Natural killer cell (primary cell): Measurements from ENCODE around the gene ZNF770. TPM values are rescaled to one million over a fixed set of nuclear protein-coding genes. Genes with fewer than 3 reads are reported as not detected.
A peak's percentile ranks its signal among the peaks of the same experiment; 100 is the strongest.

Experiments used
- ATAC-seq, 3 donors: fragments of 150-1000 bp in 2 of 3; fragments of 200-7000 bp in 1 of 3; cut with Tn5 transposase; 1 replicate in 1 of 3; 2 replicates in 2 of 3; pipeline ENCODE4 v1.10.0; 2021; ENCODE audit warnings: mild to moderate bottlenecking in 2 of 3, moderate library complexity in 2 of 3
- DNase-seq, 2 donors: peaks; one replicate each; pipeline versions ENCODE4 v3.0.0 to v3.0.0-alpha.2; 2013 to 2021; ENCODE audit warnings: mixed read lengths in 1 of 2
- H3K27ac ChIP-seq: one replicate; pipeline ENCODE4 v1.5.1; 2013; ENCODE audit warnings: mild to moderate bottlenecking, low read length
- H3K27me3 ChIP-seq: one replicate; pipeline ENCODE4 v1.6.1; 2013; ENCODE audit warnings: low read length; ENCODE audit not compliant: control insufficient read depth, insufficient read depth
- H3K36me3 ChIP-seq: one replicate; pipeline ENCODE4 v1.6.1; 2013; ENCODE audit warnings: low read length; ENCODE audit not compliant: control insufficient read depth, insufficient read depth
- H3K4me1 ChIP-seq: one replicate; pipeline ENCODE4 v1.6.1; 2013; ENCODE audit warnings: low read length; ENCODE audit not compliant: control insufficient read depth, insufficient read depth
- H3K4me3 ChIP-seq: one replicate; pipeline ENCODE4 v1.5.1; 2013; ENCODE audit warnings: low read length
- H3K9me3 ChIP-seq: one replicate; pipeline ENCODE4 v1.6.1; 2013; ENCODE audit warnings: low read length; ENCODE audit not compliant: control insufficient read depth, insufficient read depth
- H3K27ac Mint-ChIP-seq, 2 donors: one replicate each; pipeline ENCODE4 v1.8.0; 2022; ENCODE audit warnings: mild to moderate bottlenecking in 2 of 2, mixed read lengths in 2 of 2, moderate library complexity in 1 of 2
- H3K27me3 Mint-ChIP-seq, 2 donors: one replicate each; pipeline ENCODE4 v1.8.0; 2022; ENCODE audit warnings: low read depth in 2 of 2, mixed read lengths in 2 of 2
- H3K36me3 Mint-ChIP-seq: one replicate; pipeline ENCODE4 v1.8.0; 2022; ENCODE audit warnings: mixed read lengths
- H3K4me1 Mint-ChIP-seq, 2 donors: one replicate each; pipeline ENCODE4 v1.8.0; 2022; ENCODE audit warnings: mixed read lengths in 2 of 2
- H3K4me3 Mint-ChIP-seq: one replicate; pipeline ENCODE4 v1.8.0; 2022; ENCODE audit warnings: mild to moderate bottlenecking, moderate library complexity, mixed read lengths
- H3K9me3 Mint-ChIP-seq, 2 donors: one replicate each; pipeline ENCODE4 v1.8.0; 2022; ENCODE audit warnings: mixed read lengths in 2 of 2
- WGBS: methylation state at CpG from one replicate; pipeline ENCODE4 v1.1.7; 2013; ENCODE audit warnings: missing lambda C conversion rate; ENCODE audit not compliant: insufficient coverage; 5-methylcytosine and 5-hydroxymethylcytosine counted together
- intact Hi-C: fragments of 100-400 bp; cut with micrococcal nuclease; formaldehyde crosslinking; loops from one replicate; pipeline ENCODE4 v1.14.2; 2022
- total RNA-seq, 4 donors: library from RNA; stranded (reverse); fragments of 120-200 nt in 1 of 4; gene quantifications; one replicate each; pipeline versions ENCODE4 v1.2.3 to v1.2.4, GENCODE V29; 2013 to 2022
- TF ChIP-seq, protein P1 (sequence below): fragments of 200-600 bp; IDR thresholded peaks from one replicate; pipeline ENCODE4 v1.8.0; 2022; ENCODE audit warnings: antibody characterized with exemption

Gene ZNF770
- total RNA-seq, 3 donors from 2014 or later (not counting 1 experiment from before 2014, with no cell fraction given): 26.4 to 35.3 (median 30.1) TPM

DNA sequence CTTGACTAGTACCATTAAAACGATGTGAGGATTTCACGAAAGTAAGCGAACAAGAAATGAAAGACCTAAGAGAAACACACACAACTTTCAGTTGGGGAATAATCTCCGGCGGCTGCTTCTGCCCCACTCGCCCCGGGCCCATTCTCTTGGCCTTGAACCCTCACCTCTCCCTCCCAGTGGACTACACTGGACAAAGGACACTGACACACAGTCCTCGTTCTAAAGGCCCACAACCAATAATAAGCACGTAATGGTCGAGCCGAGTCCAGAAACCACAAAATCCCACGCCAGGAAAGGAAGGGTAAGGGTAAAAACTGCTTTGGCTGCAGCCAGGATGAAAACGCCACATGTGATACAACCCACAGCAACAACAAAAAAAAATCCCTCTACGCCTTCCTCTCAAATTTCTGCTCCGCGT, 469 bp downstream of the ZNF770 start:
- Mint-ChIP-seq H3K36me3 (no peaks in the 10 kb centered on the region), H3K4me1 (peaks cover 15 to 30% of the 10 kb centered on the region in 2 donors), H3K9me3 (no peaks in the 10 kb centered on the region), H3K27me3 (peaks cover 0 to 4% of the 10 kb centered on the region in 2 donors), H3K4me3 (peak overlapping the region; percentile 95), H3K27ac (peak overlapping the region; percentile 95 to 98)
- Histone ChIP-seq H3K27me3 (no peaks in the 10 kb centered on the region), H3K4me3 (peak overlapping the region; percentile 80), H3K4me1 (peaks cover 16% of the 10 kb centered on the region), H3K36me3 (peaks cover 12% of the 10 kb centered on the region), H3K9me3 (no peaks in the 10 kb centered on the region), H3K27ac (peak overlapping the region; percentile 90)
- TF ChIP-seq, protein P1, sequence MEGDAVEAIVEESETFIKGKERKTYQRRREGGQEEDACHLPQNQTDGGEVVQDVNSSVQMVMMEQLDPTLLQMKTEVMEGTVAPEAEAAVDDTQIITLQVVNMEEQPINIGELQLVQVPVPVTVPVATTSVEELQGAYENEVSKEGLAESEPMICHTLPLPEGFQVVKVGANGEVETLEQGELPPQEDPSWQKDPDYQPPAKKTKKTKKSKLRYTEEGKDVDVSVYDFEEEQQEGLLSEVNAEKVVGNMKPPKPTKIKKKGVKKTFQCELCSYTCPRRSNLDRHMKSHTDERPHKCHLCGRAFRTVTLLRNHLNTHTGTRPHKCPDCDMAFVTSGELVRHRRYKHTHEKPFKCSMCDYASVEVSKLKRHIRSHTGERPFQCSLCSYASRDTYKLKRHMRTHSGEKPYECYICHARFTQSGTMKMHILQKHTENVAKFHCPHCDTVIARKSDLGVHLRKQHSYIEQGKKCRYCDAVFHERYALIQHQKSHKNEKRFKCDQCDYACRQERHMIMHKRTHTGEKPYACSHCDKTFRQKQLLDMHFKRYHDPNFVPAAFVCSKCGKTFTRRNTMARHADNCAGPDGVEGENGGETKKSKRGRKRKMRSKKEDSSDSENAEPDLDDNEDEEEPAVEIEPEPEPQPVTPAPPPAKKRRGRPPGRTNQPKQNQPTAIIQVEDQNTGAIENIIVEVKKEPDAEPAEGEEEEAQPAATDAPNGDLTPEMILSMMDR: no peak
- 0% methylated on average over 12 of the region's 16 CpGs for WGBS
- ATAC-seq: no peak
- intact Hi-C loops: loop anchor here (1.0 kb wide), 1 partner anchor 18 kb away; the partner anchor contains the start of gene AQR
- DNase-seq: no peak

DNA sequence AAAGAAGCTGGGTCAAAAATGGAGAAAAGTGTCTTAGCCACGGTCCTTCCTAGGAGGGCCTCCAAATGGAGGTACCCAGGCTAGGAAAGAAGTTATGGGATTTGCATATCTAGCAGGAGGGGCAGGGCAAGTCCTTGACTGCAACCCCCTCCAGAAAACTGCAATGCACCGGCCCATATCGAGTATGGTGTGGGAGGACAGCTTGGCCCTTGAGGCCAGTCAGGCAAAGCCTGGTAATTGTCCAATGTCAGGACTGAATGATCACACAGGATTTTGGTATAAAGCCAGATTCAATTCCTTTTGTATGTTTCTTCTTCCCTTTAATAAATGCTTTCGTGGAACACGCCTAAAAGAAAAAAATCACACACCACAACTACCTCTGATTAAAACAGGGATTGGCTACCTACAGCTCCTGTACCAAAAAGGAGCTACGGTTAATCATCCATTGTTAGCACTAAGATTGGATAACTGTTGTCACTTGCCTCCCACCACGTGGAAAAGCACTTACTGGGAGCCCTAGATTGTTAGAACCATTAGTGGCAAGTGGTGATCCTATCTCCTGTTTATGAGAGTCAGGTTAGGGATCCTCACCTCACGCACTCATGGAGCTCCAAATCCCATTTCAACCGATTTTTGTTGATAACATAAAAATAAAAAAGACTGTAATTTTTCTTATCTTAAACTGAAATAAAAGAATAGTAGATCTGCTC, 1.2 kb downstream of the ZNF770 start:
- no peaks in the 10 kb centered on the region for H3K9me3 Mint-ChIP-seq
- H3K4me1 ChIP-seq: peaks cover 16% of the 10 kb centered on the region
- peaks cover 15 to 30% of the 10 kb centered on the region in 2 donors for H3K4me1 Mint-ChIP-seq
- peaks cover 17% of the 10 kb centered on the region for H3K36me3 ChIP-seq
- WGBS: 54% methylated on average over 7 of the region's 9 CpGs
- no peak for DNase-seq
- peak overlapping the region; percentile 95 to 98 for H3K27ac Mint-ChIP-seq
- ATAC-seq: no peak
- intact Hi-C loops: loop anchor here (1.0 kb wide), 1 partner anchor 18 kb away; the partner anchor contains the start of gene AQR
- H3K9me3 ChIP-seq: no peaks in the 10 kb centered on the region
- peak overlapping the region; percentile 95 for H3K4me3 Mint-ChIP-seq
- H3K4me3 ChIP-seq: peak overlapping the region; percentile 80
- H3K36me3 Mint-ChIP-seq: no peaks in the 10 kb centered on the region
- H3K27me3 ChIP-seq: no peaks in the 10 kb centered on the region
- TF ChIP-seq, protein P1: no peak
- no peak overlapping the region for H3K27ac ChIP-seq
- no peaks in the 10 kb centered on the region for H3K27me3 Mint-ChIP-seq

DNA sequence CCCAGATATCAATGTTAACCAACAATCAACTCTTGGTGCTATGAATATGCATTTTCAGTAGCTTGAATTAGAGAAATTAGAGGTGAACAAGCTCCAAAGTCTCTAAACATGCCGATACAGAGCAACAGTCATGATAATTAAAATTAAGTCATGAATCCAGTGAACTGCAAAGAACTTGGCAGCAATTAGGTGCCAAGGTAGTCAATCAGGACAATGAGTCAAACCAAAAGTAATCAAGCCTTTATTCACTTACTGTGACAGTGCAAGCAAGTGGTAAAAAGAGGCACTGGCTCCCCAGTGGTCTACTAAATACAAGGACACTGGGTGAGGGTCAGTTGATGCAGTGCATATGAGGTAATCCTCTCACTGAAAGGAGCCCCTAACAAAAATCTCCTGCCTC, 1.8 kb downstream of the ZNF770 start:
- H3K36me3 Mint-ChIP-seq: no peaks in the 10 kb centered on the region
- Histone ChIP-seq H3K9me3 (no peaks in the 10 kb centered on the region), H3K36me3 (peaks cover 20% of the 10 kb centered on the region), H3K27me3 (no peaks in the 10 kb centered on the region), H3K27ac (no peak overlapping the region), H3K4me3 (no peak overlapping the region), H3K4me1 (peaks cover 16% of the 10 kb centered on the region)
- H3K9me3 Mint-ChIP-seq: no peaks in the 10 kb centered on the region
- peak overlapping the region; percentile 95 for H3K4me3 Mint-ChIP-seq
- intact Hi-C loops: no loop called here
- DNase-seq: no peak
- no peaks in the 10 kb centered on the region for H3K27me3 Mint-ChIP-seq
- TF ChIP-seq, protein P1: no peak
- ATAC-seq: no peak
- H3K27ac Mint-ChIP-seq: peak overlapping the region; percentile 95 to 98
- H3K4me1 Mint-ChIP-seq: peaks cover 18 to 30% of the 10 kb centered on the region in 2 donors
- 83% methylated on average over 1 of the region's 1 CpG for WGBS
